ENCODE measurements around the gene PPP1R37. TPM values are rescaled to one million over a fixed set of nuclear protein-coding genes. Genes with fewer than 3 reads are reported as not detected.

The PPP1R37 gene
- total RNA-seq, 8 experiments from 2014 or later: 18.2 to 37.0 (median 22.6) TPM

GRCh38 chr19:45141203-45141900, 48.4 kb downstream of the PPP1R37 start:
- Histone ChIP-seq H3K27ac (no peak overlapping the region), H3K4me1 (replicated peaks in 1 of 2) (peaks cover 8 to 14% of the 10 kb centered on the region in 2 donors), H3K4me3 (no peak overlapping the region)
- WGBS, 10 experiments: 93 to 100% (median 100%) methylated on average over 1 to 8 of the region's 28 CpGs; no CpG with 5 or more reads in 7 of the 10 experiments
- in situ Hi-C loops (cut with MboI; ENCODE audit: low pct_unique_long_range_greater_than_20kb in 2 of 9, low sequenced_read_pairs in 9 of 9, unreplicated experiment in 9 of 9): no loop called here
- ATAC-seq (replicated peaks in 6 of 8): no peak

GRCh38 chr19:45142016-45142725, 49.2 kb downstream of the PPP1R37 start:
- ATAC-seq (replicated peaks in 6 of 8): no peak
- 93 to 97% methylated on average over 3 to 10 of the region's 33 CpGs; no CpG with 5 or more reads in 8 of the 10 experiments for WGBS, 10 experiments
- Histone ChIP-seq H3K27ac (no peak overlapping the region), H3K4me1 (replicated peaks in 1 of 2) (peaks cover 12 to 14% of the 10 kb centered on the region in 2 donors), H3K4me3 (no peak overlapping the region)
- in situ Hi-C loops (cut with MboI; ENCODE audit: low pct_unique_long_range_greater_than_20kb in 2 of 9, low sequenced_read_pairs in 9 of 9, unreplicated experiment in 9 of 9): no loop called here

- in situ Hi-C loops (cut with MboI; ENCODE audit: low pct_unique_long_range_greater_than_20kb in 2 of 9, low sequenced_read_pairs in 9 of 9, unreplicated experiment in 9 of 9): no loop called here
- WGBS, 10 experiments: 56 to 88% methylated on average over 3 of the region's 9 CpGs; no CpG with 5 or more reads in 8 of the 10 experiments
- ATAC-seq (replicated peaks in 6 of 8): no peak
- H3K27ac ChIP-seq: no peak overlapping the region
- no peak overlapping the region for H3K4me3 ChIP-seq
- H3K4me1 ChIP-seq (replicated peaks in 1 of 2): peaks cover 9 to 17% of the 10 kb centered on the region in 2 donors
Measured at GRCh38 chr19:45142726-45143110, 49.7 kb downstream of the PPP1R37 start.

GRCh38 chr19:45144431-45145269, 51.7 kb downstream of the PPP1R37 start:
- ATAC-seq (replicated peaks in 6 of 8): no peak
- H3K27ac ChIP-seq: no peak overlapping the region
- in situ Hi-C loops (cut with MboI; ENCODE audit: low pct_unique_long_range_greater_than_20kb in 2 of 9, low sequenced_read_pairs in 9 of 9, unreplicated experiment in 9 of 9): no loop called here
- no peak overlapping the region for H3K4me3 ChIP-seq
- 77 to 100% (median 100%) methylated on average over 1 to 6 of the region's 53 CpGs; no CpG with 5 or more reads in 5 of the 10 experiments for WGBS, 10 experiments
- H3K4me1 ChIP-seq (replicated peaks in 1 of 2): peaks cover 9 to 17% of the 10 kb centered on the region in 2 donors

- WGBS, 10 experiments: 89 to 97% (median 89%) methylated on average over 5 to 7 of the region's 54 CpGs; no CpG with 5 or more reads in 7 of the 10 experiments
- in situ Hi-C loops (cut with MboI; ENCODE audit: low pct_unique_long_range_greater_than_20kb in 2 of 9, low sequenced_read_pairs in 9 of 9, unreplicated experiment in 9 of 9): no loop called here
Measured at GRCh38 chr19:45145270-45146189, 52.6 kb downstream of the PPP1R37 start.

GRCh38 chr19:45146251-45146650, 53.3 kb downstream of the PPP1R37 start:
- Histone ChIP-seq H3K4me3 (no peak overlapping the region), H3K4me1 (replicated peaks in 1 of 2) (peaks cover 9 to 17% of the 10 kb centered on the region in 2 donors), H3K27ac (peak overlapping the region; percentile 4 to 31)
- 60% methylated on average over 1 of the region's 13 CpGs; no CpG with 5 or more reads in 9 of the 10 experiments for WGBS, 10 experiments
- in situ Hi-C loops (cut with MboI; ENCODE audit: low pct_unique_long_range_greater_than_20kb in 2 of 9, low sequenced_read_pairs in 9 of 9, unreplicated experiment in 9 of 9): no loop called here
- ATAC-seq (replicated peaks in 6 of 8): no peak

More at GRCh38 chr19:45145270-45146189, 52.6 kb downstream of the PPP1R37 start:
- no peak overlapping the region for H3K4me3 ChIP-seq
- no peak for ATAC-seq (replicated peaks in 6 of 8)
- no peak overlapping the region for H3K27ac ChIP-seq
- peaks cover 9 to 17% of the 10 kb centered on the region in 2 donors for H3K4me1 ChIP-seq (replicated peaks in 1 of 2)

- peaks cover 9 to 17% of the 10 kb centered on the region in 2 donors for H3K4me1 ChIP-seq (replicated peaks in 1 of 2)
- in situ Hi-C loops (cut with MboI; ENCODE audit: low pct_unique_long_range_greater_than_20kb in 2 of 9, low sequenced_read_pairs in 9 of 9, unreplicated experiment in 9 of 9): no loop called here
- H3K4me3 ChIP-seq: no peak overlapping the region
- peak overlapping the region; percentile 4 to 31 for H3K27ac ChIP-seq
- WGBS, 10 experiments: 20% methylated on average over 1 of the region's 18 CpGs; no CpG with 5 or more reads in 9 of the 10 experiments
- peak in 5 of 8 experiments; percentile 75 to 89 (median 85) for ATAC-seq (replicated peaks in 6 of 8)
Measured at GRCh38 chr19:45146741-45147205, 53.8 kb downstream of the PPP1R37 start.

GRCh38 chr19:45147835-45148676, 55.1 kb downstream of the PPP1R37 start:
- Histone ChIP-seq H3K27ac (no peak overlapping the region), H3K4me1 (replicated peaks in 1 of 2) (peaks cover 15 to 22% of the 10 kb centered on the region in 2 donors), H3K4me3 (no peak overlapping the region)
- 60 to 83% (median 81%) methylated on average over 1 to 9 of the region's 18 CpGs; no CpG with 5 or more reads in 6 of the 10 experiments for WGBS, 10 experiments
- ATAC-seq (replicated peaks in 6 of 8): no peak
- in situ Hi-C loops (cut with MboI; ENCODE audit: low pct_unique_long_range_greater_than_20kb in 2 of 9, low sequenced_read_pairs in 9 of 9, unreplicated experiment in 9 of 9): no loop called here

- in situ Hi-C loops (cut with MboI; ENCODE audit: low pct_unique_long_range_greater_than_20kb in 2 of 9, low sequenced_read_pairs in 9 of 9, unreplicated experiment in 9 of 9): no loop called here
- Histone ChIP-seq H3K4me3 (no peak overlapping the region), H3K27ac (no peak overlapping the region), H3K4me1 (replicated peaks in 1 of 2) (peaks cover 24 to 25% of the 10 kb centered on the region in 2 donors)
- no peak for ATAC-seq (replicated peaks in 6 of 8)
- WGBS, 10 experiments: 78 to 100% (median 86%) methylated on average over 1 to 8 of the region's 9 CpGs; no CpG with 5 or more reads in 3 of the 10 experiments
Measured at GRCh38 chr19:45149129-45149528, 56.1 kb downstream of the PPP1R37 start.

GRCh38 chr19:45150180-45150579, 57.2 kb downstream of the PPP1R37 start:
- in situ Hi-C loops (cut with MboI; ENCODE audit: low pct_unique_long_range_greater_than_20kb in 2 of 9, low sequenced_read_pairs in 9 of 9, unreplicated experiment in 9 of 9): no loop called here
- H3K4me1 ChIP-seq (replicated peaks in 1 of 2): peaks cover 24 to 25% of the 10 kb centered on the region in 2 donors
- H3K27ac ChIP-seq: no peak overlapping the region
- no peak for ATAC-seq (replicated peaks in 6 of 8)
- no peak overlapping the region for H3K4me3 ChIP-seq
- 80 to 100% (median 95%) methylated on average over 1 to 2 of the region's 4 CpGs; no CpG with 5 or more reads in 6 of the 10 experiments for WGBS, 10 experiments

- in situ Hi-C loops (cut with MboI; ENCODE audit: low pct_unique_long_range_greater_than_20kb in 2 of 9, low sequenced_read_pairs in 9 of 9, unreplicated experiment in 9 of 9): no loop called here
- 33% methylated on average over 1 of the region's 4 CpGs; no CpG with 5 or more reads in 9 of the 10 experiments for WGBS, 10 experiments
- Histone ChIP-seq H3K4me1 (replicated peaks in 1 of 2) (peaks cover 24% of the 10 kb centered on the region in 2 donors), H3K4me3 (no peak overlapping the region), H3K27ac (no peak overlapping the region)
- no peak for ATAC-seq (replicated peaks in 6 of 8)
Measured at GRCh38 chr19:45150751-45151281, 57.8 kb downstream of the PPP1R37 start.
